ENCODE data around the gene MSI2.

DNA sequence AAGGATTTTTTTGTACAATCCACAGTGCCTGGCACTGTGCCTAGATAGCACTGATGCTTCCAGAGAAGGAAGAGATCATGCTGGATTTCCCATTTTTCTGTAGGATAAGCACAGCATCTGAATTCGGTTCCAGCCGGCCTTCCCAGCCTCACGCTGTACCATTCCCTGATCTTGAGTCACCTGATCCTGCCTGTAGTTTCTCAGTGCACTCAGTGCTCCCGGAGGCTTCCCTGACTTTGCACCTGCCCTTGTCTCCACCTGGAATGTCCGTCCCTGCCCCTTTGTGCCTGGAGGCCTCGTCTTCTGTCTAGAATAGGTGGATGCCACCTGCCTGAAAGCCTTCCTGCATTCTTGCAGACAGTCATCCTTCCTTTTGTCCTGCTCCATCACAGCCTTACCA, 308.9 kb downstream of the MSI2 start:
- TF ChIP-seq, protein P1, sequence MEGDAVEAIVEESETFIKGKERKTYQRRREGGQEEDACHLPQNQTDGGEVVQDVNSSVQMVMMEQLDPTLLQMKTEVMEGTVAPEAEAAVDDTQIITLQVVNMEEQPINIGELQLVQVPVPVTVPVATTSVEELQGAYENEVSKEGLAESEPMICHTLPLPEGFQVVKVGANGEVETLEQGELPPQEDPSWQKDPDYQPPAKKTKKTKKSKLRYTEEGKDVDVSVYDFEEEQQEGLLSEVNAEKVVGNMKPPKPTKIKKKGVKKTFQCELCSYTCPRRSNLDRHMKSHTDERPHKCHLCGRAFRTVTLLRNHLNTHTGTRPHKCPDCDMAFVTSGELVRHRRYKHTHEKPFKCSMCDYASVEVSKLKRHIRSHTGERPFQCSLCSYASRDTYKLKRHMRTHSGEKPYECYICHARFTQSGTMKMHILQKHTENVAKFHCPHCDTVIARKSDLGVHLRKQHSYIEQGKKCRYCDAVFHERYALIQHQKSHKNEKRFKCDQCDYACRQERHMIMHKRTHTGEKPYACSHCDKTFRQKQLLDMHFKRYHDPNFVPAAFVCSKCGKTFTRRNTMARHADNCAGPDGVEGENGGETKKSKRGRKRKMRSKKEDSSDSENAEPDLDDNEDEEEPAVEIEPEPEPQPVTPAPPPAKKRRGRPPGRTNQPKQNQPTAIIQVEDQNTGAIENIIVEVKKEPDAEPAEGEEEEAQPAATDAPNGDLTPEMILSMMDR (IDR thresholded peaks at IDR 0.05; ENCODE audit: low read depth, low read length, poor library complexity, severe bottlenecking), result no peak
- no peak for TF ChIP-seq EZH2phosphoT487 (IDR thresholded peaks at IDR 0.05; ENCODE audit: borderline replicate concordance, low read length)

Data from DOHH2 (cell line).